OCI-LY7 (cell line): ENCODE measurements around the gene PCDHGA2.

ENCODE experiments used
- EZH2phosphoT487 ChIP-seq: fragments of 200-600 bp; sonication (generic); IDR thresholded peaks from 2 replicates; pipeline ENCODE4 v1.6.1; 2018; ENCODE audit warnings: low read depth, borderline replicate concordance, mild to moderate bottlenecking, mixed run types, antibody characterized with exemption, low read length, moderate library complexity, mixed read lengths
- TF ChIP-seq, protein P1 (sequence below): fragments of 200-600 bp; sonication (generic); conservative IDR thresholded peaks from 2 replicates; pipeline ENCODE4 v1.5.1; 2014; ENCODE audit warnings: mild to moderate bottlenecking, antibody characterized with exemption, low read length, moderate library complexity, mixed read lengths

GRCh38 chr5:141319202-141319601 lies 19.4 kb upstream of the PCDHGA2 start:
- TF ChIP-seq, protein P1, sequence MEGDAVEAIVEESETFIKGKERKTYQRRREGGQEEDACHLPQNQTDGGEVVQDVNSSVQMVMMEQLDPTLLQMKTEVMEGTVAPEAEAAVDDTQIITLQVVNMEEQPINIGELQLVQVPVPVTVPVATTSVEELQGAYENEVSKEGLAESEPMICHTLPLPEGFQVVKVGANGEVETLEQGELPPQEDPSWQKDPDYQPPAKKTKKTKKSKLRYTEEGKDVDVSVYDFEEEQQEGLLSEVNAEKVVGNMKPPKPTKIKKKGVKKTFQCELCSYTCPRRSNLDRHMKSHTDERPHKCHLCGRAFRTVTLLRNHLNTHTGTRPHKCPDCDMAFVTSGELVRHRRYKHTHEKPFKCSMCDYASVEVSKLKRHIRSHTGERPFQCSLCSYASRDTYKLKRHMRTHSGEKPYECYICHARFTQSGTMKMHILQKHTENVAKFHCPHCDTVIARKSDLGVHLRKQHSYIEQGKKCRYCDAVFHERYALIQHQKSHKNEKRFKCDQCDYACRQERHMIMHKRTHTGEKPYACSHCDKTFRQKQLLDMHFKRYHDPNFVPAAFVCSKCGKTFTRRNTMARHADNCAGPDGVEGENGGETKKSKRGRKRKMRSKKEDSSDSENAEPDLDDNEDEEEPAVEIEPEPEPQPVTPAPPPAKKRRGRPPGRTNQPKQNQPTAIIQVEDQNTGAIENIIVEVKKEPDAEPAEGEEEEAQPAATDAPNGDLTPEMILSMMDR: no peak
- TF ChIP-seq EZH2phosphoT487: no peak
